Activated CD8-positive, alpha-beta memory T cell treated with anti-CD3 and anti-CD28 coated beads, Interleukin-2, amount 50 U/mL, for 24 hours (primary cell): ENCODE measurements around the gene TIMM23.
A peak's percentile ranks its signal among the peaks of the same experiment; 100 is the strongest.
"Not testable (repeated sequence)": the region's sequence is repeated elsewhere in the genome, so short reads cannot be mapped to it uniquely, and the experiment has no call there.

Experiments
- DNase-seq: peaks from one replicate; pipeline ENCODE4 v3.0.0-alpha.2; 2020; ENCODE audit errors: extremely low read depth

The TIMM23 gene, protein sequence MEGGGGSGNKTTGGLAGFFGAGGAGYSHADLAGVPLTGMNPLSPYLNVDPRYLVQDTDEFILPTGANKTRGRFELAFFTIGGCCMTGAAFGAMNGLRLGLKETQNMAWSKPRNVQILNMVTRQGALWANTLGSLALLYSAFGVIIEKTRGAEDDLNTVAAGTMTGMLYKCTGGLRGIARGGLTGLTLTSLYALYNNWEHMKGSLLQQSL

DNA sequence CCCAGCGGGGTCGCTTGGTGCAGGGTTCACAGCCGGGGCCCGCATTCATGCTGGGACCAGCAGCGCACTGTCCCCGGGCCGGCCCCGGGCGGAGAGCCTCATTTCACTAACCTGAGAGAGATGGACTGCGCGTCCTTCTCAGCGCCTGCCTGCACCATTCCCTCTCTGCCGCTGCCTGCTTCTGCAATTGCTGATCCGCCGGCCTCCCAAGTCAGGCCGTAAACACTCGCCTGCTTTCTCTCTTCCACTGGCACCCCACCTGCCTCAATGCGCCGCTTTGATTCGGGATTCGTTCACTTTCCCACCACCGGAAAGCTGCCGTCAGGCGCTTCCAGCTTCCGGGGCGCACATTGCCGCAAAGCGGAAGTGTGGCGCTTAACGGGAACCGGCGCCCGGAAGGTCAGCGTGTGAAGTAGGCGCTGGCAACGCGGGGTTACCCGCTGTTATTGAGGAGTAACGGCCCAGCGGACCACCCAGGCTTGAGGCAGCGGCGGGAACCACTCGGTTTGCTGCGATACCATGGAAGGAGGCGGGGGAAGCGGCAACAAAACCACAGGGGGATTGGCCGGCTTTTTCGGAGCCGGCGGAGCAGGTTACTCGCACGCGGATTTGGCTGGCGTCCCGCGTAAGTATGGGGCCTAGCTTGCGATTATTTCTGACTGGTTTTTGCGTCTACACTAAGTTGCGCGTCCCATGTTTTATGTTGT, at the start of gene TIMM23:
TSS of gene TIMM23 (plus strand) at position 384 of the 707 bp plus-strand sequence. CDS start at position 520, 136 bp downstream.
- peak; percentile 69 for DNase-seq

DNA sequence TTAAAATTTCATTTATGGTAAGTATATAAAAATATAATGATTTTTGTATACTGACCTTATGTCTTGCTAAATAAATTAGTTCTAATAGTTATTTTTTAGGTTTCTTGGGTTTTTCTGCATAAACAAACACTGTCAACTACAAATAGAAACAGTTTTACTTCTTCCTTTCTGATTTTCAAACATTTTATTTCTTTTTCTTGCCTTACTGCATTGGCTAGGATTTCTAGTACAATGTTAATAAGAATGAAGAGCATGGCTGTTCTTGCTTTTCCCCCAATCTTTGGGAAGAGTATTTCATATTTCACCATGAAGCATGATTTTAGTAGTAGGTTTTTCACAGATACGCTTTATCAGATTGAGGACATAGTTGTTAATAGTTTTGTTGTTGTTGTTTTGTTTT, 45.5 kb upstream of the TIMM23 start:
- not testable (repeated sequence) for DNase-seq

DNA sequence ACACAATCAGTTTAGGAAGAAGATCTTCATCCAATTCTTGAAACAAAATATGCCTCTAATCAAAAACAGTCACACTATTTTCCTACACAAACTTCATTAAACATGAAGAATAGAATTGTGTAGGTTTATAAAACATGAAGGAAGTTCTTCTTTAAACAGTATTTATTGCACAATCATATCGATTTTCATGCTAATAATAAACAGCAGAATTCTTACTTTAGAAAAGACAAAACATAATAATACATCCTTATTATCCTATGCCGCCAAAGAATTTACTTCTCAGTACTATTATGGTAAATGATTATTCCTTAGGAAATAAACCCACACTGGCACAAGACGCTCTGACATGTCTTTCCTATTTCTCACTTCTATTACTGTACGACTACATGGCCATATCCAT, 41.0 kb upstream of the TIMM23 start:
- DNase-seq: not testable (repeated sequence)

DNA sequence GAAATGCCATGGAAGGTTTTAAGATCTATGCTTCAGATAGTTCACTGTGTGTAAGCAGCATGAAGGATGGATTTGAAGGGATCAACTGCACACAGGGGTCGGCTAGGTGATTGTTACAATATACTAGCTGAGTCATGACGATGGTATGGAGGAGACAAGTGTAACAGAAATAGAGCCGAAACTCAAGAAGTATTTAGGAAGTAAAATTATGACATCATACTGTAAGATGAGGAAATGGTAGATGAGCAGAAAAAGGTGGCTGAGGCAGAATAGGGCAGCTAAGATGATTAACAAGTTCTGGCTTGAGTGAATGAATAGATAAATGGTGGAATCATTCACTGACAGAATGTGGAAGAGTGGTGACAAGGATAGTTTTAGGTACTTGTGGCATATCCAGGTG, 37.5 kb upstream of the TIMM23 start:
- not testable (repeated sequence) for DNase-seq

DNA sequence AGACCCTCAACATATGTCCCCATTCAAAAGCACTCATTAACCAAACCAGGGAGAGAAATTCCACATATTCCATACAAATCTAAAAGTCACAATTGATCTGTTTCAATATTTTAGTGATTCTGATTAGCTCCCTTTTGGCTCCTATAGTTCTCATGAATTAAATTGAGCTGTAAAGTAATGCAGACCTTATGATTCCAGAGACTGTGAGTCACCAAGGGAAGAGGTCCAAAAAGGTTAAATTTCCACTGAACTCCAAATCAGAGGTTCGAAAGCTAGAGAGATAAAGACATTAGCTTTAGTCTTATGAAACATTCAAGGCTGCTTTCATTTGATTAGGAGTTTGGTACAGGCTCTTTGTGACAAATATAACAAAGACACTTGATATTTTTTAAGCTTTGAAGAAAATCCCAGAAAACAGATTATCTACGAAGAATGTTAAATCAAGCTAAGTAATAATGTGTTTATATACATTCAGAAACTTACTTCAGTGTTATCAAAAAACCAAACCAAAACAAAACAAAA, 33.1 kb upstream of the TIMM23 start:
- DNase-seq: not testable (repeated sequence)

DNA sequence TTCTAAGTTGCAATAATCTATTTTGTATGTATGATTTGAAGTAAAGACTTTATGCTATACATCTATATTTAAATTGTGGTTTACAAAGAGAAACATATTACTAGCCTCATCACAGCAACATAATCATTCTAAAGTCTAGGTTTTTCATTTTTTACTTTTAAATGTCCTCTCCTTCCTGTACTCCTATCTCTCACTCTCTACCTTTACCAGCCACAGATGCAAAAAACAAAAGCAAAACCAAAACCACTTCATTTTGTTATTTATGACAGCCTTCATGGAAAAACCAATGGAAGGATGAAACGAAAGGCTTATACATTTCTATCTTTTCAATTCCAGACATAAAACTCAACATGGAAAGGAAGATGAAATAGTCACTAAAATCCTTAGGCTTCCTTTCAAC, 31.1 kb upstream of the TIMM23 start:
- not testable (repeated sequence) for DNase-seq

DNA sequence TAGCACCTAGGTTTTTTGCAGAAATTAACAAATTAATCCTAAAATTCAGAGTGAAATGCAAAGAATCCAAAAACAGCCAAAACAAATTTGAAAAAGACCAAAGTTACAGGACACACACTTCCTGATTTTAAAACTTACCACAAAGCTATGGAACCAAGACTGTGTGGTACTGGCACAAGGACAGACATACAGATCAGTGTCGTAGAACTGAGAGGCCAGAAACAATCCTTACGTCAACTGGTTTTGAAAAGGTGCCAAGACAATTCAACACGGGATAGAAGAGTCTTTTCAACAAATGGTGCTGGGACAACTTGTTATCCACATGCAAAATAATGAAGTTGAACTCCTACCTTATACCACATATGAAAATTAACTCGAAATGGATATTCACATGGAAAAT, 26.8 kb upstream of the TIMM23 start:
- not testable (repeated sequence) for DNase-seq

DNA sequence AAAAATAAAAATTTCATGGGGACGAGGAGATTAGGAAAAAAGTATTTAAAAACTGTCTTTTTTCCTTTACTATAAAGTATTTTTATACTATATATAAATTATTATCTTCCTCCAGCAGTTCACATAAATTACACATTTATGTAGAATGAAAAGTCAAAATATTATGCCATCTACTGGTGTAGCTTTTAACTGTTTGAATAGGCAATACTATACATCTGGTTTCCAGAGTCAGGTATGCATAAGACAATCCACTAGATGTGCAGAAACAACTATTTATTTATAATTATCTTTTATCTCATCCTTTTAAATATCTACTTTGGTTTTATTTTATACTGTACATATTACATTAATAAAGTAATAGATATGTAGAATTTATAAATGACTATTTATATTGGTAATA, 24.9 kb upstream of the TIMM23 start:
- DNase-seq: not testable (repeated sequence)

DNA sequence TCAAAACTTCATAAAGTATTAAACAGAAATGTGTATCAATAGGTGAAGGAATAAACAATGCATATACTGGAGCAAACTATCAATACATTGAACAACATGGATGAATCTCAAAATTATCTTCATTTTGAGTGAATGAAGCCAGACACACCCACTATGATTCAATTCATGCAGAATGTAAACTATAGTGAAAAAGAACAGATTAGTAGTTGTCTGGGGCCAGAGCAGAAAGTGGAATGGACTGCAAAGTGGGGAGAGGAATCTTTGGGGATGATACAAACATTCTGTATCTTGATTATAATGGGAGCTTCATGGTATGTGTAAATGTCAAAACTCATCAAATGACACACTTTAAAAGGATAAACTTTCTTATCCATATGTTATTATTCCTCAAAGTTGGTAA, 23.5 kb upstream of the TIMM23 start:
- not testable (repeated sequence) for DNase-seq

DNA sequence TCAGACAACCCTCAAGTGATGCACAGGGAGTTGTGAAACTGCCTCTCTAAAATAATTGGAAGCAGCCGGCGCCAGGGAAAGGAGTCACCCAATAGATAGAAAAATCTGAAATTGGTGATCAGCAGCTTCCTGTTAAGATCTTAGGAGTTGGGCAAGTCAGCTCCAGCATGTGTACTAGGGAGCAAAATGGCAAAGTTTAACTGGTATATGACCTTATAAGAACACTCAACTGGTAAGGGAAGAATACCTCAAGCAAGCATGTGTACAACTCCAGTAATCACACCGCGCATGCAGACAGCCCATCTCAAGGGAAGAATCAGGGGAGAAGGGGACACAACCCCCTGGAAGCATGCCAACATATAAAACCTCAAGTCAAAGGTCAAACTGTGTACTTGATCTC, 17.9 kb upstream of the TIMM23 start:
- DNase-seq: not testable (repeated sequence)

DNA sequence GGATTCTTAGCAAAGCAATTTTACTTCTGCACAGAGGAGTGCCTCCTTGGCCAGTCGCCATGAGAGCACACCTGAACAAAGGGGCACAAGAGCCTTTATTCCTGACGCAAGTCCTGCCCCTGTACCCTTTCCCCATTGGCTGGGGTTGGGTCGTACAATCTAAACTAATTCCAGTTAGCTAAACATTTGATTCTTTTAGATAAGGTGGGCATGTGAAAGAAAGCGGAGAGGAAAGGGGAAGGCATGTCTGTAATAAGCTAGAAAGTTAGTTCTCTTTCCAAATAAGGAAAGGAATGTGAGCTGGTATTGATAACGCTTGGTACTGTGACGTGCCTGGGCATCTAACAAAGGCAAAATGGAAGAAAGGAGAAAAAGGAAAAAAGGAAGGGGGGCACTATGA, 15.7 kb upstream of the TIMM23 start:
- DNase-seq: not testable (repeated sequence)

DNA sequence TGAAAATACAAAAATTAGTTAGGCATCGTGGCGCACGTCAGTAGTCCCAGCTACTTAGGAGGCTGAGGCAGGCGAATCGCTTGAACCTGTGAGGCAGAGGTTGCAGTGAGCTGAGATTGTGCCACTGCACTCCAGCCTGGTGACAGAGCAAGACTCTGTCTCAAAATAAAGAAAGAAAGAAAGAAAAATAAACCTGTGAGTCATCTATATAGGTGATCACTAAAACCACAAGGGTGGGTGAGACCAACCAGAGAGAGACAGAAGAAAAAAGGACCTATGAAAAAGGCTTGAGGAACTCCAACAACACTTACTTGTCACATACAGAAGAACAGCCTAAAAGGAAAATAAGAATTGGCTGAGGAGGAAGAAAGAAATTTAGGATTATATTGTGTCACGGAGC, 14.4 kb upstream of the TIMM23 start:
- DNase-seq: not testable (repeated sequence)

DNA sequence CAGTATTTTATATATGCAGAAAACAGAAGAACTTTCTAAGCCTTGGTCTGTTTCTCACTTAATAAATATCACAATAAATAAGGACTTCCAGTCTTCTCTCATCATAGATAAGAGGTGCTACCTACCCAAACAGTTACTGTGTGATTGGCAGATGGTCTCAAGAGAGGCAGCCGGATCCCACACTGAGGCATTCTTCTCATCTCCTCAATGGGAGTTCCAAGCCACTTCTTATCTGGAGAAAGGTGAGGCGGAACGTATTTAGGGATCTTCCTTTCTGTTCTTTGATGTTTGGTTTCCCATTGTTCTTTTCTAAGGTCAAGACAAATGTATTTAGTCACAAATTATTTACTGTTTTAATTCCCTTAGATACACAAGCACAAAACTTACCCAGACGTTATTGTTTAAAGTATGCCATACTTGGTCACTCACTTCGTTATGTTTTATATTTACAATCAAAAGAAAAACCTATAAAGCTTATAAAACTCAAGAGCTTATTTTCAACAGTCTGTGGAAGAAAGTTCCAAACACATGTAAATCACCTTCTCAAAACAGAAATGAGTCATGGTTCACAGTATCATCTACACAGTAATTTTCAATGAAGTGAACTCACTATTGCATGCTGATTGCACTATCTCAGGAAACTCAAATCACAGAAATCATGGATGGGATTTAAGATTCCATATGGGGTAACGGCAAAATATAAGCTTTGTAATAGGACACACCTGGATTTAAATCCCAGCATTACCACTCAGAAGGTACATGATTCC, 9.4 kb upstream of the TIMM23 start:
- not testable (repeated sequence) for DNase-seq

DNA sequence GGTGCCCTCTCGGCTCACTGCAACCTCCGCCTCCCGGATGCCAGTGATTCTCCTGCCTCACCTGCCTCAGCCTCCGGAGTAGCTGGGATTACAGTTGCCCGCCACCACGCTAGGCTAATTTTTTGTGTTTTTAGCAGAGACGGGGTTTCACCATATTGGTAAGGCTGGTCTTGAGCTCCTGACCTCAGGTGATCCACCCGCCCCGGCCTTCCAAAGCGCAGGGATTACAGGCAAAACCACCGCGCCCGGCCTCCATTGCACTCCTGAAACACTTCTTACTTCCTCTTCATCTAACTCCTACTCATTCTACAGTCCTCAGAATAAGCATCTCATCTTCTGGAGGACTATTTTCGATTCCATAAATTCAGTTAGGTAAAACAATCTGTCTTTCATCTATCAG, 1.3 kb upstream of the TIMM23 start:
- not testable (repeated sequence) for DNase-seq

DNA sequence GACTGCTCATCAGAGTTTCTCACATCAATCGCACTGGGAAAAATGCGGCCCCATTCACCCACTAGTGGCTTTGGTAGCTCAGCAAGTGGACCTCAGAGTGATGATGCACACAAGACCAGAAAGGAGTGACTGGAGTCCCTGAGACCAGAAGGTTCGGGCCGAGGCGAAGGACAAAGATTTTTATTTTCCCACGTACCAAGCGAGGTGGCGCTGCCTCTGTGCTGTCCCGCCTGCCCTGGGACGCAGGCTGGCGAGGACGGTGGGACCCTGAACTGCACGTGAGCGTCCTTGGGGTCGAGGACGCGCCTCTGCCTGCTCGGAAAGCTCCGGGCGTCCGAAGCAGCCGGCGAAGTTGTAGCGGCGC, 565 bp upstream of the TIMM23 start:
- DNase-seq: not testable (repeated sequence)

DNA sequence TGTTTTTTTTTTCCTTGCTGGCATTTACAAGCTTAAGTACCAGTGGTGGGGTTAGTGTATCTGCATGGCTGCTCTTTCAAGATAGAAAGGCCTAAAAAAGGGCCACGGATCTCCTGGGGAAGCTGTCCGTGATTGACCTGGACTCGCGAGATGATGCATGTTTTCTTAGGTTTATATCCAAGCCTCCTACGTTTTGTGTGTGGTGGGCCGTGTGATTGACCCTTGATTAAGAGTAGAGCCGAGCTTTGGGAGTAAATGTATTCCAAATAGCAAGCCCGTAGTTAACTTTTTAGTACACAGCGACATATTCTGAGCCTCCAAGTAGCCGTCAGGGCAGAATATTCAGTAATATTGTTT, 502 bp downstream of the TIMM23 start:
- not testable (repeated sequence) for DNase-seq

DNA sequence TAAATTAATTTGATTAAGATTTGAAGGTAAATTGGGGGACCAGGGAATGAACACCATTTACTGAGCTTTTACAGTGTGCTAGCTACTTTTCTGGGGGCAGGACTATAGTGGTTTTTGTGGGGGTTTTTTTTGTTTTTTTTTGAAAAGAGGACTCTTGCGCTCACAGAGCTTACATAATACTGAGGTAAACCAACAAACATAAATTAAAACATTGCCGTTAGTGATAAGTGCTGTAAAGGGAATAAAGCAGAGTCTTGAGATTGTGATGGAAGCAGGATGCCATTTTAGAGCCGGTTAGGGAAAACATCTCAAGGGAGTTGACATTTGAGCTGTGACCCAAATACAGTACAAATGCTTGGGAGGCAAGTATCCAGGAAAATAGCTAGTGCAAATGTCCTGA, 1.8 kb downstream of the TIMM23 start:
- DNase-seq: not testable (repeated sequence)

DNA sequence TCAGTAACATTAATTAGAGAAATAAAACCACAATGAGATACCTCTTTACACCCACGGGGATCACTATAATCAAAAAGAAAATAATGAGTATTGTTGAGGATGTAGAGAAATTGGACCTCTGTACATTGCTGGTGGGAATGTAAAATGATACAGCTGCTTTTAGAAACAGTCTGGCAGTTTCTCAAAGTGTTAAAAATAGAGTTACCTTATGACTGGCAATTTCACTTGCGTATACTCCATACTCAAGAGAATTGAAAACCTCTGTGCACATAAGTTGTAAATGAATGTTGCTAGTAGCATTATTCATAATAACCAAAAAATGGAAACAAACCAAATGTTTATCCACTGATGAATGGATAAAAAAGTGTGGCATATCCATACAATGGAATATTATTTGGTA, 6.3 kb downstream of the TIMM23 start:
- not testable (repeated sequence) for DNase-seq

DNA sequence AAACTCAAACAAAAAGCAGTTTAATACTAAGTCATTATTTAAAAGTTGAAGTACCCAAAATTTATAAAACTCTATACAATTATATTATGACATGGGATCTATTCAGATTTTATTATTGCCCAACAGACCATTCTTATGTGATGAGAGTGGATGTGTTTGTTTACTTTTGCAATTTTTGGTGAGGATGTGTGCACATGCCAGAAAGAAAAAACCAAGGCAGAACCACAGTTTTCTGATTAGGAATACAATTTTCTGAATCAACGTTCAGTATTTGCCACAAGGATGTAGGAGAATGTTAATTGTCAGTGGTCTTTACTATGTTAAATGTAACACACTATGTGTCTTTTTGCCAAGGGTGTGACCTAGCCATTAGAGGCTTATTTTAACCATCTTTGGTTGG, 9.1 kb downstream of the TIMM23 start:
- DNase-seq: not testable (repeated sequence)

DNA sequence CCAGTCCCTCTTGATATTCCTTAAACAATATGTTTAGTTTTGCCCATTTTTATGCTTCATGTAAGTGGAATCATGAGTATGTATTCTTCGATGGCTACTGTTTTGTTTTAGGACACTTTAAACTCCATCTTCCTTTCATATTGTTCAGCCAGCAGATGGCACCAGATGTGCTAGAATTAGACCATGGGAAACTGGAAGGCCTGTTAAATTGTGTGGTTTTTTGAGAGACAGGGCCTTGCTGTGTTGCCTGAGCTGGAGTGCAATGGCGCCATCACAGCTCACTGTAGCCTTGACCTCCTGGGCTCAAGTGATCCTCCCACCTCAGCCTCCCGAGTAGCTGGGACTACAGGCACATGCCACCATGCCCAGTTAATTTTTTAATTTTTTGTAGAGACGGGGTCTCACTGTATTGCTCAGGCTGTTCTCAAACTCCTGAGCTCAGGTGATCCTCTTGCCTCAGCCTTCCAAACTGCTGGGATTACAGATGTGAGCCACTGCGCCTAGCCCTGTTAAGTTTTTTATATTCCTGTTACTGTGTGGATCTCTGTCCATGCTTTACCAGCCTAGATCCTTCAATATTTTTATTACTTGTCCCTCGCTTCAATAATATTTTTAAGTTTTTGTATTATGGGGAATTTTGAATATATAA, 11.4 kb downstream of the TIMM23 start:
- not testable (repeated sequence) for DNase-seq

DNA sequence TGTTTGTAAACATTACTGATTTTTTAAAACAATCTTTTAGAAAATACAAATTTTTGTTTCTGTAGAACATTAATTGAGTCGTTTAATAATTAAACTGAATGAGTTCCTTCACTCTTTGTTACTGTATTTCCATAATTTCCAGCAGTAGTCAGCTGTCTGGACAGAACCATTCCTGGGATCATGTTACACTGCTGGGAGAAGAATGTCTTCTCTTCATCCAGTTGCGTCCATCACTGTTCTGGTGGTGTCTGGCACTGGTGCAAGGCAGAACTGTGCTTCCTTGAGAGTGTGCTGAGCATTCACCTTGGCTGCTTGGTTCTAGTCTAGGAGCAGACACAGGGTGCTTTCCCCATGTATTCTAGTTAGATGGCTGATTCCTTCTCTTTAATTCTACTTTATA, 12.2 kb downstream of the TIMM23 start:
- DNase-seq: not testable (repeated sequence)

DNA sequence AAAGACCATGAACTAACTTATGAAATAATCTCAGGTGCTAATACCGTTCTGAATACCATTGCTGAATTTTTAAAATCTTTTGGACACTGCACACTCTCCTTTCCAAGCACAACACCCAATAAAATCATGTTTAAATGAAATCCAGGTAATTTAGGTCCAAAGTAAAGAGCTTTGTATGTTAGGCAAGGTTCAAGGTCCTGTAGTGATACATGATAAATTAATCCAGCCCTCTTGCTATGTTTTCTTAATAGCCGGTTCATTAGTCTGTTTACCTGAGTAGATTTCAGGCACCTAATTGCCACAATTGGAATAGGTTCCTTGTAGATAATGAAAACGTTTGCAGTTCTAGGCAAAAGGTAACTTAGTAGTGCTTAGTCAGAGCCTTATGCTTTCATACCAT, 13.3 kb downstream of the TIMM23 start:
- DNase-seq: not testable (repeated sequence)
